ENCODE data around the gene CACNA1C.

DNA sequence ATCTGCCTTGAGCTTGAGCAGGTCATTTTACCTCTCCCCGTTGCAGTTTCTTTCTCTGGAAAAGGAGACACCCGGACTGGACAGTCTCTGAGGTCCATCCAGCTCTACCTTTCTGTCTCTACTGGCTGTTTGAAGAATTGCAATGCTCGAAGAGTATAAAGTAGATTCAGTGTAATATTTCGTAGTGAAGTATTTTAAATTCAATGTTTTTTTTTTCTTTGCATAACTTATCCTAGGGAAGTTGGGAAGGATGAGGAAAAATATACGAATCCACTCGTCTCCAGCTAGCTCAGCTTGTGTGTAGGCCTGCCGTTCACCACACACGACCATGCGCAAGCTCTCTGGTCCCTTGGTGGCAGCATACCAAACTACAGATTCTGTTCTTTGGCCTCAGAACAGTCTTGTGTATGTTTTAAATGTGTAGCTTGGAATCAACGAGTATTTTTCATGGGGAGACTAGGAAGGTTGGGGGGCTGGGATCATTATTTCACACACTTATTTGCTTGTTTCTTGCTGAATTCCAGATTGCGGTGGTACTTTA, 307.9 kb downstream of the CACNA1C start:
- TF ChIP-seq SUPT20H (IDR thresholded peaks at IDR 0.05; ENCODE audit: borderline replicate concordance, control insufficient read depth, low read depth, low read length) (no peak), CHD2 (IDR thresholded peaks at IDR 0.05; ENCODE audit: borderline replicate concordance, low read depth, low read length) (no peak), MXI1 (IDR thresholded peaks at IDR 0.05; ENCODE audit: low read depth, low read length) (no peak), JUNB (IDR thresholded peaks at IDR 0.05) (no peak), PAX5 (IDR thresholded peaks at IDR 0.05; ENCODE audit: borderline replicate concordance, low read depth, low read length) (no peak), CTCF (IDR thresholded peaks at IDR 0.05 in 2 of 3, conservative IDR thresholded peaks at IDR 0.05 in 1 of 3; ENCODE audit: control insufficient read depth in 2 of 3, extremely low read depth in 1 of 3, insufficient read depth in 1 of 3, low read depth in 3 of 3, low read length in 3 of 3) (peak in 1 of 3 experiments; percentile 27; a peak in 1 of 6 replicates)

Data from GM12878 (cell line).